Adrenal gland (tissue), 12 donors: ENCODE data around the gene VWA8. TPM values are rescaled to one million over a fixed set of nuclear protein-coding genes. Genes with fewer than 3 reads are reported as not detected.

Experiments used
- DNase-seq, 7 donors: peaks; one replicate each; pipeline ENCODE4 v3.0.0-alpha.2; 2019 to 2020
- H3K27ac ChIP-seq, 5 donors: fragments of 200-600 bp; sonication (generic) in 4 of 5; 1 replicate in 3 of 5; 2 replicates in 2 of 5; pipeline versions ENCODE4 v1.5.1 to v1.8.0; 2016 to 2020; ENCODE audit warnings: mild to moderate bottlenecking in 1 of 5
- H3K27me3 ChIP-seq: fragments of 200-600 bp; 2 replicates; pipeline ENCODE4 v1.8.0; 2021
- H3K36me3 ChIP-seq, 2 donors: fragments of 200-600 bp; replicated peaks in 1 of 2; 1 replicate in 1 of 2; 2 replicates in 1 of 2; pipeline versions ENCODE4 v1.5.1 to v1.8.0; 2018 to 2022
- H3K4me1 ChIP-seq, 2 donors: fragments of 200-600 bp; replicated peaks in 1 of 2; 1 replicate in 1 of 2; 2 replicates in 1 of 2; pipeline versions ENCODE4 v1.5.1 to v1.8.0; 2018 to 2021
- H3K4me3 ChIP-seq, 4 donors: fragments of 200-600 bp; sonication (generic) in 3 of 4; one replicate each; pipeline ENCODE4 v1.5.1; 2016 to 2018
- H3K9me3 ChIP-seq, 3 donors: fragments of 200-600 bp; sonication (generic) in 1 of 3; replicated peaks in 1 of 3; 1 replicate in 2 of 3; 2 replicates in 1 of 3; pipeline versions ENCODE4 v1.5.1 to v1.8.0; 2016 to 2021
- POLR2A ChIP-seq, 2 donors: fragments of 450-650 bp; IDR thresholded peaks; one replicate each; pipeline ENCODE4 v1.6.1; 2017; ENCODE audit warnings: antibody characterized with exemption in 2 of 2, mild to moderate bottlenecking in 2 of 2, moderate library complexity in 1 of 2
- WGBS, 4 donors: extraction: QIAGEN DNeasy Blood & Tissue Kit in 2 of 4; methylation state at CpG; one replicate each; pipeline versions ENCODE4 v1.1.5 to v1.1.7; 2013 to 2017; 5-methylcytosine and 5-hydroxymethylcytosine counted together
- intact Hi-C, 2 donors: fragments of 100-400 bp; cut with DNase I; formaldehyde crosslinking; loops; one replicate each; pipeline versions ENCODE4 v1.14.1 to v1.15.0; 2022 to 2023
- polyA plus RNA-seq, 3 donors: library from polyadenylated mRNA; stranded (reverse); fragments of 200-250 nt in 2 of 3; fragments of 350-450 nt in 1 of 3; fragmentation: Illumina TruSeq in 1 of 3; extraction: RNeasy Lipid Tissue Mini Kit (QIAGEN cat#74804) in 1 of 3; gene quantifications; one replicate each; pipeline ENCODE4 v1.2.3, GENCODE V29; 2013 to 2014
- total RNA-seq, 9 donors: library from RNA; depleted of rRNA in 4 of 9; stranded (reverse); fragments of >200 nt in 4 of 9; fragments of 120-200 nt in 1 of 9; fragmentation: NEBNext Ultra II Directional in 1 of 9; extraction: Animal tissue kit (Norgen Biotek cat#: 25700) in 1 of 9; gene quantifications; one replicate each; pipeline versions ENCODE4 v1.1.0 to v1.2.4, GENCODE V29; 2013 to 2023
- TF ChIP-seq, protein P1 (sequence below), 6 experiments: fragments of 450-650 bp in 4 of 6; fragments of 200-600 bp in 2 of 6; sonication (generic) in 1 of 6; IDR thresholded peaks; 1 replicate in 5 of 6; 2 replicates in 1 of 6; pipeline versions ENCODE4 v1.5.1 to v1.8.0; 2016 to 2021; ENCODE audit warnings: antibody characterized with exemption in 6 of 6, mild to moderate bottlenecking in 2 of 6, moderate library complexity in 1 of 6
- donor health status: healthy with polysubstance abuse.
- donor health status: Bipolar disorder and iron deficiency.
- donor health status: DM: yes; HTN: yes; CAD: no.
- donor health status: DM: no; HTN: no; CAD: no.
- donor health status: DM: no; HTN: no; CAD: no.
- donor health status: DM: yes; HTN: yes; CAD: no.

The VWA8 gene
- total and polyA plus RNA-seq, 12 donors = 8.1 to 45.4 (median 31.4) TPM

DNA sequence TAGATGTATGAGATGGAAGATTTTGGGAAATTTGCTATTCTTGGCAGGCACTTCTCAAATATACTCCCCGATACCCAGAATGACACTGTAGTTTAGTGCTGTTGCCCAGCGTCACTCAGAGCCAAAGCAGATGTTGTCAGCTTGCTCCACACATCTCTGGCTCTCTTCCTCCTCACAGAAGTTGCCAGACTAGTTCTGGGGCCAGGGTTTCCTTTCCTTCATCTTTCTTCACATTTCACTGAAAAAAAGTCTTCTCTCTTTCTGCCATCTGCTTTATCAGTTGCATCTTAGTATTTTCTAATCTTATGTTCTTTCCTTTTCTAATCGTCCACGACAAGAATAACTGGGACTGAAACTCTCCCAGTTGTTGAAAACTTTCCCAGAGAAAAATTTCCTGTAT, 252.2 kb downstream of the VWA8 start:
- no peaks in the 10 kb centered on the region for H3K36me3 ChIP-seq
- DNase-seq = no peak
- intact Hi-C loops = no loop called here
- H3K9me3 ChIP-seq = no peaks in the 10 kb centered on the region
- H3K4me1 ChIP-seq = peaks cover 7 to 24% of the 10 kb centered on the region in 2 donors
- 64 to 73% (median 71%) methylated on average over 4 of the region's 4 CpGs for WGBS, 4 donors
- no peaks in the 10 kb centered on the region for H3K27me3 ChIP-seq
- TF ChIP-seq, protein P1, sequence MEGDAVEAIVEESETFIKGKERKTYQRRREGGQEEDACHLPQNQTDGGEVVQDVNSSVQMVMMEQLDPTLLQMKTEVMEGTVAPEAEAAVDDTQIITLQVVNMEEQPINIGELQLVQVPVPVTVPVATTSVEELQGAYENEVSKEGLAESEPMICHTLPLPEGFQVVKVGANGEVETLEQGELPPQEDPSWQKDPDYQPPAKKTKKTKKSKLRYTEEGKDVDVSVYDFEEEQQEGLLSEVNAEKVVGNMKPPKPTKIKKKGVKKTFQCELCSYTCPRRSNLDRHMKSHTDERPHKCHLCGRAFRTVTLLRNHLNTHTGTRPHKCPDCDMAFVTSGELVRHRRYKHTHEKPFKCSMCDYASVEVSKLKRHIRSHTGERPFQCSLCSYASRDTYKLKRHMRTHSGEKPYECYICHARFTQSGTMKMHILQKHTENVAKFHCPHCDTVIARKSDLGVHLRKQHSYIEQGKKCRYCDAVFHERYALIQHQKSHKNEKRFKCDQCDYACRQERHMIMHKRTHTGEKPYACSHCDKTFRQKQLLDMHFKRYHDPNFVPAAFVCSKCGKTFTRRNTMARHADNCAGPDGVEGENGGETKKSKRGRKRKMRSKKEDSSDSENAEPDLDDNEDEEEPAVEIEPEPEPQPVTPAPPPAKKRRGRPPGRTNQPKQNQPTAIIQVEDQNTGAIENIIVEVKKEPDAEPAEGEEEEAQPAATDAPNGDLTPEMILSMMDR (IDR thresholded peaks at IDR 0.05) = no peak
- TF ChIP-seq POLR2A (IDR thresholded peaks at IDR 0.05) = no peak
- no peak overlapping the region for H3K27ac ChIP-seq
- H3K4me3 ChIP-seq = no peak overlapping the region

DNA sequence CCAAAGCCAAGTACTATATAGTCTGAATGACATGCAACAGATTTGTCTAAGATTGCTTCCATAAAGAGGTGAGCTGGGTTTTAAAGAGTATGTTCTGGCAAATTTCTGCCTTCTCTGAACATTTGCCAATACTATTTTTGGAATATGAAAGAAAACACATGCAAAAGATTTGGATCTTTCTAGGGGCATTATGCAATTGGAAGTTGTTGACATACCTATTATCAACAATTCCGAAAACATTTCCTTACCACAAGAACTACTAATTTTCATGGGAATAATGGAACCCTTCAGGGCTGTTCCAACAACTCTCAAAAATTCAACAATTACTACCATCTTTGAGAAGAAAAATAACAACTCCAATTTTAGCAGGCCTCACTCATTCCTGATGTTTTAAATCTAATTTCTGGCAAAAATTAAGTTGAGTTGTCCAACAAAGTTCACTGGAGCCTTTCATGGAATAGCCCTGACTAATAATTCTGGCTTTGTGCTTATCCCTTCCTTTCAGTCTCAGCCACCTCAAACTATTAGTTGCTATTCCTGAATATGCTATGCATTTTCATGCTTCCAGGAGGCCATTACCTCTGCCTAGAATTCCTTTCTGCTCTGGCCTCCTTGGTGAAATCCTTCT, 253.6 kb downstream of the VWA8 start:
- TF ChIP-seq, protein P1 (IDR thresholded peaks at IDR 0.05) = no peak
- TF ChIP-seq POLR2A (IDR thresholded peaks at IDR 0.05) = no peak
- Histone ChIP-seq H3K36me3 (no peaks in the 10 kb centered on the region), H3K4me1 (peaks cover 7 to 24% of the 10 kb centered on the region in 2 donors), H3K27me3 (no peaks in the 10 kb centered on the region), H3K4me3 (no peak overlapping the region), H3K9me3 (no peaks in the 10 kb centered on the region), H3K27ac (peak overlapping the region in 2 of 5 donors; percentile 22 to 42)
- intact Hi-C loops = no loop called here
- 24 to 35% (median 33%) methylated on average over 1 of the region's 1 CpG for WGBS, 4 donors
- no peak for DNase-seq

DNA sequence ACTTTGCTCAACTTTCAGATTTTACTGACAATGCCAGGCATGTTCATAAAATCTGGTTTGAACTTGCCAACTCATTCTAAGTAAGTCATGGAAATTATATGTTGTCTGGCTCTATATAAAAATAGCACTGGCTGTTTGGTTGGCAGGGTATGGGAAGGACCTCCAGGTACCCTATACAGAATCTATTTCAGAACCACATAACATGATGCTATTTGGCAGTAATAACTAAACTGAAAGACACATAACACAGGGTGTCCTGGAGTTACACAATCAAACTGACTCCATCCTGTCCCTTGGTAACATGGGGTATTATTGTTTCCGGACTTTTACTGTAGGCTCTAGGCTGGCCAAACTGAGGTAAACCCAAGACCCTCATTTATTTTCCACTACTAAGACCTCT, 254.8 kb downstream of the VWA8 start:
- TF ChIP-seq, protein P1 (IDR thresholded peaks at IDR 0.05) = no peak
- TF ChIP-seq POLR2A (IDR thresholded peaks at IDR 0.05) = no peak
- H3K4me1 ChIP-seq = peaks cover 9 to 25% of the 10 kb centered on the region in 2 donors
- intact Hi-C loops = no loop called here
- H3K27ac ChIP-seq = peak overlapping the region in 2 of 5 donors; percentile 22 to 31
- no peak overlapping the region for H3K4me3 ChIP-seq
- no peaks in the 10 kb centered on the region for H3K36me3 ChIP-seq
- WGBS, 4 donors = 73 to 100% (median 78%) methylated on average over 1 of the region's 1 CpG
- H3K27me3 ChIP-seq = no peaks in the 10 kb centered on the region
- no peaks in the 10 kb centered on the region for H3K9me3 ChIP-seq
- no peak for DNase-seq

DNA sequence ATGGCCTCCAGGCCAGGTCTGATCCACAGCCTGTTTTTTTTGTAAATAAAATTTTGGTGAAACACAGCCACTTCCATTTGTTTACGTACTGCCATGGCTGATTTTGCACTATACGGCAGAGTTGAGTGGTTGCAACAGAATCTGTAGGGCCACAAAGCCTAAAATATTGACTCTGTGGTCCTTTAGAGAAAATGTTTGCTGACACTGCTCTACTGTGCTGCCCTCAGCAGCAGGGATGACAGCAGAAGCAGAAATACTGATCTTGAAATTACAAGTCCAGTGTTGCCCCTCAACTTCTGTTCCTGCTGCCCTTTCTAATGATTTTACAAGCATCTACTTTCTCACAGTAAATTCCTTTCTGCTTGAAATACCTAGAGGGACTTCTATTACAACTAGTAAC, 258.4 kb downstream of the VWA8 start:
- no peak overlapping the region for H3K4me3 ChIP-seq
- H3K27ac ChIP-seq = no peak overlapping the region
- H3K36me3 ChIP-seq = no peaks in the 10 kb centered on the region
- TF ChIP-seq, protein P1 (IDR thresholded peaks at IDR 0.05) = no peak
- TF ChIP-seq POLR2A (IDR thresholded peaks at IDR 0.05) = no peak
- no peaks in the 10 kb centered on the region for H3K9me3 ChIP-seq
- 91 to 96% (median 93%) methylated on average over 2 of the region's 2 CpGs for WGBS, 4 donors
- no peaks in the 10 kb centered on the region for H3K27me3 ChIP-seq
- DNase-seq = no peak
- intact Hi-C loops = no loop called here
- H3K4me1 ChIP-seq = peaks cover 8 to 28% of the 10 kb centered on the region in 2 donors
